H9 (cell line): Measurements from ENCODE around the gene YBEY. TPM values are rescaled to one million over a fixed set of nuclear protein-coding genes. Genes with fewer than 3 reads are reported as not detected.

Experiments used
- DNase-seq: peaks from one replicate; pipeline ENCODE4 v3.0.0-alpha.2; 2017
- H2AFZ ChIP-seq: one replicate; pipeline ENCODE4 v1.6.1; 2013; ENCODE audit warnings: mild to moderate bottlenecking, low read length, control low read depth, moderate library complexity
- H2AK5ac ChIP-seq: 2 replicates; pipeline ENCODE4 v1.6.1; 2013; ENCODE audit warnings: low read length, control low read depth, mixed read lengths; ENCODE audit not compliant: insufficient read length
- H2BK120ac ChIP-seq: one replicate; pipeline ENCODE4 v1.6.1; 2013; ENCODE audit warnings: low read depth, mild to moderate bottlenecking, low read length, control low read depth, inconsistent platforms; ENCODE audit not compliant: poor library complexity, severe bottlenecking
- H2BK12ac ChIP-seq: 2 replicates; pipeline ENCODE4 v1.6.1; 2013; ENCODE audit warnings: low read length, control low read depth, mixed read lengths, low read depth; ENCODE audit not compliant: insufficient read length
- H2BK15ac ChIP-seq: 2 replicates; pipeline ENCODE4 v1.6.1; 2013; ENCODE audit warnings: low read depth, low read length, control low read depth
- H2BK20ac ChIP-seq: one replicate; pipeline ENCODE4 v1.6.1; 2013; ENCODE audit warnings: low read depth, mild to moderate bottlenecking, low read length, control low read depth, inconsistent platforms; ENCODE audit not compliant: poor library complexity, severe bottlenecking
- H2BK5ac ChIP-seq: 2 replicates; pipeline ENCODE4 v1.6.1; 2013; ENCODE audit warnings: low read length, control low read depth, mixed read lengths; ENCODE audit not compliant: insufficient read length
- H3K14ac ChIP-seq: 2 replicates; pipeline ENCODE4 v1.6.1; 2013; ENCODE audit warnings: low read length, control low read depth; ENCODE audit not compliant: insufficient read depth
- H3K18ac ChIP-seq: 2 replicates; pipeline ENCODE4 v1.6.1; 2013; ENCODE audit warnings: low read depth, mild to moderate bottlenecking, mixed read lengths, low read length, control low read depth; ENCODE audit not compliant: insufficient read length
- H3K23ac ChIP-seq: 2 replicates; pipeline ENCODE4 v1.6.1; 2013; ENCODE audit warnings: low read length, control low read depth, mixed read lengths, low read depth; ENCODE audit not compliant: insufficient read length
- H3K23me2 ChIP-seq: 2 replicates; pipeline ENCODE4 v1.6.1; 2013; ENCODE audit warnings: low read depth, mild to moderate bottlenecking, mixed read lengths, low read length, control low read depth; ENCODE audit not compliant: insufficient read length, poor library complexity, severe bottlenecking
- H3K27ac ChIP-seq: 2 replicates; pipeline ENCODE4 v1.5.1; 2013; ENCODE audit warnings: low read length, control low read depth, mixed read lengths, low read depth; ENCODE audit not compliant: insufficient read length
- H3K27me3 ChIP-seq: 2 replicates; pipeline ENCODE4 v1.6.1; 2013; ENCODE audit warnings: low read length, control low read depth, inconsistent platforms; ENCODE audit not compliant: insufficient read depth
- H3K4ac ChIP-seq: 2 replicates; pipeline ENCODE4 v1.6.1; 2013; ENCODE audit warnings: low read depth, mild to moderate bottlenecking, control low read depth, inconsistent platforms, low read length, moderate library complexity
- H3K4me1 ChIP-seq: 2 replicates; pipeline ENCODE4 v1.6.1; 2013; ENCODE audit warnings: low read length, control low read depth, inconsistent platforms; ENCODE audit not compliant: insufficient read depth
- H3K4me2 ChIP-seq: 2 replicates; pipeline ENCODE4 v1.6.1; 2013; ENCODE audit warnings: low read length, control low read depth, mixed read lengths; ENCODE audit not compliant: insufficient read length, insufficient read depth
- H3K56ac ChIP-seq: 2 replicates; pipeline ENCODE4 v1.6.1; 2013; ENCODE audit warnings: low read depth, mild to moderate bottlenecking, mixed read lengths, low read length, control low read depth; ENCODE audit not compliant: insufficient read length
- H3K79me1 ChIP-seq: 2 replicates; pipeline ENCODE4 v1.6.1; 2013; ENCODE audit warnings: low read depth, mild to moderate bottlenecking, moderate library complexity, low read length, control low read depth, inconsistent platforms; ENCODE audit not compliant: insufficient read depth, poor library complexity, severe bottlenecking
- H3K79me2 ChIP-seq: 2 replicates; pipeline ENCODE4 v1.6.1; 2013; ENCODE audit warnings: low read length, control low read depth, inconsistent platforms; ENCODE audit not compliant: insufficient read depth
- H3K9ac ChIP-seq: 2 replicates; pipeline ENCODE4 v1.6.1; 2013; ENCODE audit warnings: low read length, control low read depth, mixed read lengths; ENCODE audit not compliant: insufficient read length; ENCODE audit errors: extremely low read depth
- H3K9me3 ChIP-seq: one replicate; pipeline ENCODE4 v1.6.1; 2013; ENCODE audit warnings: low read depth, low read length, inconsistent platforms; ENCODE audit not compliant: control insufficient read depth
- H3T11ph ChIP-seq: one replicate; pipeline ENCODE4 v1.6.1; 2013; ENCODE audit warnings: mild to moderate bottlenecking, low read length, control low read depth, inconsistent platforms
- H4K20me1 ChIP-seq: one replicate; pipeline ENCODE4 v1.6.1; 2013; ENCODE audit not compliant: control insufficient read depth, insufficient read length, insufficient read depth
- H4K5ac ChIP-seq: 2 replicates; pipeline ENCODE4 v1.6.1; 2013; ENCODE audit warnings: low read depth, mild to moderate bottlenecking, mixed read lengths, low read length, control low read depth; ENCODE audit not compliant: insufficient read length
- H4K8ac ChIP-seq: replicated peaks from 2 replicates; pipeline ENCODE4 v1.6.1; 2013; ENCODE audit warnings: low read length, control low read depth, mixed read lengths, low read depth; ENCODE audit not compliant: insufficient read length
- H4K91ac ChIP-seq: 2 replicates; pipeline ENCODE4 v1.6.1; 2013; ENCODE audit warnings: low read depth, mild to moderate bottlenecking, moderate library complexity, mixed read lengths, low read length, control low read depth; ENCODE audit not compliant: insufficient read length
- H3K27ac Mint-ChIP-seq, 3 experiments: 2 replicates in 2 of 3; 3 replicates in 1 of 3; pipeline ENCODE4 v1.8.0; 2020 to 2021; ENCODE audit warnings: mixed read lengths in 3 of 3, mild to moderate bottlenecking in 1 of 3, moderate library complexity in 1 of 3
- H3K27me3 Mint-ChIP-seq: 2 replicates; pipeline ENCODE4 v1.8.0; 2021; ENCODE audit warnings: low read depth, mild to moderate bottlenecking, moderate library complexity, mixed read lengths
- H3K36me3 Mint-ChIP-seq, 3 experiments: 2 replicates in 2 of 3; 3 replicates in 1 of 3; pipeline ENCODE4 v1.8.0; 2020 to 2021; ENCODE audit warnings: low read depth in 3 of 3, mixed read lengths in 3 of 3; ENCODE audit not compliant: insufficient read depth in 1 of 3
- H3K4me1 Mint-ChIP-seq, 2 experiments: 2 replicates each; pipeline ENCODE4 v1.8.0; 2020; ENCODE audit warnings: mixed read lengths in 2 of 2
- H3K4me3 Mint-ChIP-seq, 2 experiments: 2 replicates in 1 of 2; 3 replicates in 1 of 2; pipeline ENCODE4 v1.8.0; 2020 to 2021; ENCODE audit warnings: mild to moderate bottlenecking in 2 of 2, mixed read lengths in 2 of 2, moderate library complexity in 1 of 2
- H3K9me3 Mint-ChIP-seq, 2 experiments: 2 replicates in 1 of 2; 3 replicates in 1 of 2; pipeline ENCODE4 v1.8.0; 2020; ENCODE audit warnings: mild to moderate bottlenecking in 2 of 2, mixed read lengths in 2 of 2, moderate library complexity in 1 of 2
- WGBS: extraction: QIAGEN DNeasy Blood & Tissue Kit; methylation state at CpG from one replicate; pipeline ENCODE4 v1.1.7; 2013; ENCODE audit warnings: missing lambda C conversion rate, low lambda C conversion rate, mixed read lengths; ENCODE audit not compliant: insufficient read length; ENCODE audit errors: extremely low coverage; 5-methylcytosine and 5-hydroxymethylcytosine counted together
- total RNA-seq: library from RNA; stranded (reverse); gene quantifications from 2 replicates; pipeline ENCODE4 v1.2.1, GENCODE V29; 2021
- TF ChIP-seq, protein P1 (sequence below): fragments of 200-600 bp; sonication (generic); conservative IDR thresholded peaks from 3 replicates; pipeline ENCODE4 v1.8.0; 2021; ENCODE audit warnings: antibody characterized with exemption, mild to moderate bottlenecking

The YBEY gene
- total RNA-seq, 1 experiment from 2014 or later: 26.2 TPM

DNA sequence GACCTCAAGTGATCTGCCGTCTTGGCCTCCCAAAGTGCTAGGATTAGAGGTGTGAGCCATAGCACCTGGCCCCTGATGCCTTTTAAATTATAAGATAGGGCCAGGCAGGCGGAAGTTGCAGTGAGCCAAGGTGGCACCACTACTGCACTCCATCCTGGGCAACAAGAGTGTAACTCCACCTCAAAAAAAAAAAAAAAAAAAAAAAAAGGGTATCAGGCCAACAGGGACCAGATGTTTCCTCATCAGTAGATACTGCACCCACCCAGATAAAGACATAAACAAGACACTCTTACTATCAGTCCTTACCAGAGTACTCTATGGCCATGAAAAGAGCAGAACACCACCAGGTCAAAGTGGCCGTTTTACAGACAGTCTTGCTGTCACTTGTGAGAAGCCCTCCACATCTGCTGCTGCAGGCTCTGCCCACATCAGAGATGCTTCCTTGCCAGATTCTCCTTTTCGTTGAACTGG is 34.2 kb downstream of the YBEY start:
- H3K9me3 Mint-ChIP-seq: no peaks in the 10 kb centered on the region

More for the DNA sequence above, 34.2 kb downstream of the YBEY start:
- peaks cover 2% of the 10 kb centered on the region for H3K79me1 ChIP-seq
- H2BK12ac ChIP-seq: no peak overlapping the region
- H3K4me2 ChIP-seq: peak overlapping the region; percentile 17
- Mint-ChIP-seq H3K4me1 (peaks cover 33 to 35% of the 10 kb centered on the region in 2 experiments), H3K27me3 (no peaks in the 10 kb centered on the region), H3K4me3 (peak overlapping the region; percentile 2 to 57; a peak in 3 of 5 replicates), H3K27ac (peak overlapping the region in 1 of 3 experiments; percentile 36; a peak in 1 of 7 replicates), H3K36me3 (peaks cover 16 to 26% (median 19%) of the 10 kb centered on the region in 3 experiments)
- H3K56ac ChIP-seq: no peak overlapping the region
- H3K4me1 ChIP-seq: peaks cover 7% of the 10 kb centered on the region; the same call in 1 of the 2 replicates
- no peak overlapping the region for H4K8ac ChIP-seq
- H3K23me2 ChIP-seq: peaks cover 17% of the 10 kb centered on the region
- no peak overlapping the region for H4K5ac ChIP-seq
- no peak overlapping the region for H4K91ac ChIP-seq
- H3K4ac ChIP-seq: no peak overlapping the region
- H3K9ac ChIP-seq: no peak overlapping the region
- H3K27ac ChIP-seq: no peak overlapping the region
- H2AFZ ChIP-seq: no peak overlapping the region
- H3K27me3 ChIP-seq: no peaks in the 10 kb centered on the region
- H2BK5ac ChIP-seq: no peak overlapping the region
- DNase-seq: no peak
- no peaks in the 10 kb centered on the region for H3K9me3 ChIP-seq
- H3K18ac ChIP-seq: no peak overlapping the region
- TF ChIP-seq, protein P1, sequence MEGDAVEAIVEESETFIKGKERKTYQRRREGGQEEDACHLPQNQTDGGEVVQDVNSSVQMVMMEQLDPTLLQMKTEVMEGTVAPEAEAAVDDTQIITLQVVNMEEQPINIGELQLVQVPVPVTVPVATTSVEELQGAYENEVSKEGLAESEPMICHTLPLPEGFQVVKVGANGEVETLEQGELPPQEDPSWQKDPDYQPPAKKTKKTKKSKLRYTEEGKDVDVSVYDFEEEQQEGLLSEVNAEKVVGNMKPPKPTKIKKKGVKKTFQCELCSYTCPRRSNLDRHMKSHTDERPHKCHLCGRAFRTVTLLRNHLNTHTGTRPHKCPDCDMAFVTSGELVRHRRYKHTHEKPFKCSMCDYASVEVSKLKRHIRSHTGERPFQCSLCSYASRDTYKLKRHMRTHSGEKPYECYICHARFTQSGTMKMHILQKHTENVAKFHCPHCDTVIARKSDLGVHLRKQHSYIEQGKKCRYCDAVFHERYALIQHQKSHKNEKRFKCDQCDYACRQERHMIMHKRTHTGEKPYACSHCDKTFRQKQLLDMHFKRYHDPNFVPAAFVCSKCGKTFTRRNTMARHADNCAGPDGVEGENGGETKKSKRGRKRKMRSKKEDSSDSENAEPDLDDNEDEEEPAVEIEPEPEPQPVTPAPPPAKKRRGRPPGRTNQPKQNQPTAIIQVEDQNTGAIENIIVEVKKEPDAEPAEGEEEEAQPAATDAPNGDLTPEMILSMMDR: no peak
- H2AK5ac ChIP-seq: no peak overlapping the region
- H4K20me1 ChIP-seq: no peaks in the 10 kb centered on the region
- H2BK120ac ChIP-seq: no peak overlapping the region
- H2BK15ac ChIP-seq: no peak overlapping the region
- no peak overlapping the region for H2BK20ac ChIP-seq
- WGBS: no CpG with 5 or more reads among the region's 4 CpGs
- H3T11ph ChIP-seq: no peak overlapping the region
- H3K14ac ChIP-seq: no peak overlapping the region
- peaks cover 13% of the 10 kb centered on the region; the same call in 1 of the 2 replicates for H3K79me2 ChIP-seq
- H3K23ac ChIP-seq: no peak overlapping the region
